NB4 (cell line): ENCODE data around the gene MYO1B.
A peak's percentile ranks its signal among the peaks of the same experiment; 100 is the strongest.

Experiments
- DNase-seq: peaks from one replicate; pipeline ENCODE4 v3.0.0; 2010; ENCODE audit warnings: low read depth
- H3K4me3 ChIP-seq: one replicate; pipeline ENCODE4 v1.5.1; 2011; ENCODE audit warnings: mild to moderate bottlenecking, low read depth, low read length, moderate library complexity
- MYC ChIP-seq: IDR thresholded peaks from 2 replicates; pipeline ENCODE4 v1.6.1; 2011; ENCODE audit warnings: low read depth, low read length
- POLR2A ChIP-seq: IDR thresholded peaks from 2 replicates; pipeline ENCODE4 v1.6.1; 2011; ENCODE audit warnings: mild to moderate bottlenecking; ENCODE audit not compliant: insufficient read length; ENCODE audit errors: extremely low read depth
- TF ChIP-seq, protein P1 (sequence below): IDR thresholded peaks from 2 replicates; pipeline ENCODE4 v1.6.1; 2011; ENCODE audit warnings: low read depth, low read length
- TF ChIP-seq, protein P2 (sequence below): IDR thresholded peaks from one replicate; pipeline ENCODE4 v1.5.1; 2012; ENCODE audit warnings: low read depth, low read length

Gene MYO1B

GRCh38 chr2:191298306-191298705 is 53.1 kb downstream of the MYO1B start:
- TF ChIP-seq MYC (no peak), POLR2A (no peak)
- TF ChIP-seq, protein P1, sequence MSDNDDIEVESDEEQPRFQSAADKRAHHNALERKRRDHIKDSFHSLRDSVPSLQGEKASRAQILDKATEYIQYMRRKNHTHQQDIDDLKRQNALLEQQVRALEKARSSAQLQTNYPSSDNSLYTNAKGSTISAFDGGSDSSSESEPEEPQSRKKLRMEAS, result no peak
- TF ChIP-seq, protein P2, sequence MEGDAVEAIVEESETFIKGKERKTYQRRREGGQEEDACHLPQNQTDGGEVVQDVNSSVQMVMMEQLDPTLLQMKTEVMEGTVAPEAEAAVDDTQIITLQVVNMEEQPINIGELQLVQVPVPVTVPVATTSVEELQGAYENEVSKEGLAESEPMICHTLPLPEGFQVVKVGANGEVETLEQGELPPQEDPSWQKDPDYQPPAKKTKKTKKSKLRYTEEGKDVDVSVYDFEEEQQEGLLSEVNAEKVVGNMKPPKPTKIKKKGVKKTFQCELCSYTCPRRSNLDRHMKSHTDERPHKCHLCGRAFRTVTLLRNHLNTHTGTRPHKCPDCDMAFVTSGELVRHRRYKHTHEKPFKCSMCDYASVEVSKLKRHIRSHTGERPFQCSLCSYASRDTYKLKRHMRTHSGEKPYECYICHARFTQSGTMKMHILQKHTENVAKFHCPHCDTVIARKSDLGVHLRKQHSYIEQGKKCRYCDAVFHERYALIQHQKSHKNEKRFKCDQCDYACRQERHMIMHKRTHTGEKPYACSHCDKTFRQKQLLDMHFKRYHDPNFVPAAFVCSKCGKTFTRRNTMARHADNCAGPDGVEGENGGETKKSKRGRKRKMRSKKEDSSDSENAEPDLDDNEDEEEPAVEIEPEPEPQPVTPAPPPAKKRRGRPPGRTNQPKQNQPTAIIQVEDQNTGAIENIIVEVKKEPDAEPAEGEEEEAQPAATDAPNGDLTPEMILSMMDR, result no peak
- no peak for DNase-seq
- no peak overlapping the region for H3K4me3 ChIP-seq

DNA sequence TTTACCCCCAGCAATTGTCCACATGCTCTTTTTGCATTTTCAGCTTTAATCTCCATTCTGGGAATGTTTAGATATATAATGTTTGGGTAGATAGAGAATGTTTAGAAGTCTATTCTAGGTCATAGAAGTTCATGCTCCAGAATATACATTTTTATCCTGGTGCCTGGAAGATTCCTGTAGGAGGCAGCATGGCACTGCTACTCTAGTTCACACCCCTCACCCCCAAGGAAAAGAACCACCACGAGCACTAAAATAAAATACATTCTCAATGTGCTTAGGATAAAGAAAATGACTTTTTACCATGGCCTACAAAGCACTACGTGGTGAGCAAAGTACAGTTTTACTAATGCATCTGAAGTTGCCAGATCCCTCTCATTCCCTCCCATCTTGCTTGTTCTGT is 53.8 kb downstream of the MYO1B start:
- TF ChIP-seq, protein P1, result no peak
- no peak for TF ChIP-seq MYC
- TF ChIP-seq POLR2A, result no peak
- TF ChIP-seq, protein P2, result no peak
- no peak overlapping the region for H3K4me3 ChIP-seq
- DNase-seq, result no peak

- DNase-seq, result no peak
- H3K4me3 ChIP-seq, result no peak overlapping the region
- TF ChIP-seq, protein P2, result no peak
- TF ChIP-seq, protein P1, result no peak
- TF ChIP-seq MYC, result no peak
- no peak for TF ChIP-seq POLR2A
Observed at GRCh38 chr2:191299866-191300265, 54.7 kb downstream of the MYO1B start.

- DNase-seq, result no peak
Observed at GRCh38 chr2:191301971-191302370, 56.8 kb downstream of the MYO1B start.

DNA sequence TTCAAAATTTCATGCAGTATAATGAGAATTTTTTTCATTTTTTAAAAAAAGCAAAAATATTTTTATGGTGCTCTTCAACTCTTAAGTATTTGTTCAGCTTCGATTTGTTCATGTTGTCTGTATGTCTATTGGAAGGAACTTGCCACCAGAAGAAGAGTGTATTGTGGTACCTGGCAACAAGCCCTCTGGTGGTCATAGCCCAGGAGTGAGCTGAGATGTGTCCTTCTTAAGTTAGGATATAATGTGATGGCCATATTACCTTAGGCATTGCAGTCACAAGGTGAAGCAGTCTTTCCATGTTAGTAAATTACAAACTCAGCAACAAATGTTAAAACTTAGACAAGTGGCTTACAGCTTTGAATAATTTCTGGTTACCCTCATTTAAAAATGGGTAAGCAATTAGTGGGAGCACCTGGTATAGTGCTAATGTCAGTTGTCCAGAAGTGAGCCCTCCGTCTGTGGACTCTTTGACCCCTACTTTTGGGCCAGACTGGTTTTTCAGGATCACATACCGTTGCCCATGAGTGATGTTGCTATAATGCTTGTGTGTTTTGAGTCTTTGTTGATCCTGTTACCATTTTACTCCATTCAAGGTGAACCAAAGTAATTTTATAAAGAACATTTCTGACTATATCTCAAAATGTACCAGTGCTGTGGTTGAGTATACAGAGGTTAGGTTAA is 57.4 kb downstream of the MYO1B start:
- TF ChIP-seq MYC, result no peak
- no peak for TF ChIP-seq POLR2A
- TF ChIP-seq, protein P2, result peak; percentile 35
- TF ChIP-seq, protein P1, result no peak
- peak; percentile 53 for DNase-seq
- no peak overlapping the region for H3K4me3 ChIP-seq

More at GRCh38 chr2:191301971-191302370, 56.8 kb downstream of the MYO1B start:
- no peak overlapping the region for H3K4me3 ChIP-seq
- TF ChIP-seq POLR2A, result no peak
- TF ChIP-seq, protein P2, result no peak
- TF ChIP-seq, protein P1, result no peak
- no peak for TF ChIP-seq MYC
